ENCODE measurements around the gene WEE1. TPM values are rescaled to one million over a fixed set of nuclear protein-coding genes. Genes with fewer than 3 reads are reported as not detected.

The WEE1 gene
- 10 to 100 TPM; 44.8 to 46.5 TPM for total RNA-seq

DNA sequence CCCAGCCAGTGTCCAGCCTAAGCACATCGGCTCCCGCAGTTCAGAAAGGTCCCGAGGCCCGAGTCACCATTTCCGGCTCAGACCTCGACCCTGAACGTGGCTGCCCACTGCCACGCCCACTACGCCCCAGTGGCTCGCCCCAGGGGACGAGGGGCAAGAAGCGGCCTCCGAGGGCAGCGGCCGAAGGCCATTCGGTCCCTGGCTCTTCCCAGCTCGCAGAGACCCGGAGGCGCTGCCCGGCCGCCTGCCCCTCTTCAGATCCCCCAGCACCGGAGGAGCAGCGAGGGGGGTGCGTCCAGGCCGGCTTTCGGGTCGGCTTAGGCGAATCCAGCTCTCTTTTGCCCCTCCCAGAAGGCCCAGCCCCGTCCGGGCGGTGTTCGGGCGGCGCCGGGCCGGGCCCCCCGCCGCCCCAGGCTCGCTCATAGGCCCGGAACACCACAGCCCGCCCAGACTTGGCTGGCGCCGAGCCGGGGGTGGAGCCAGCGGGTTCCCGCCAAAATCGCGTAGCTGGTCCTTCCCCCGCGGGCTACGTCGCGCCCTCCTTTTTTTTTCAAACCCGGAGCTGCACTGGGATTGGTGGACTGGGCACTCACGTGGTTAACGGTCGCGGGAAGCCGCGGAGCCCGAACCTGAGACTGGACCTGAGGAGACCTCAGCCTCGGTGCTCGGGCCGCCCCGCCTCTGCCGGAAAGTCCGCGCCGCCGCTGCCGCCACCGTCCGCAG is at the start of gene WEE1:
TSS of gene WEE1 (plus strand) at position 619 of the 723 bp plus-strand sequence. CDS start 264 bp downstream, outside the sequence.
- Mint-ChIP-seq H3K4me3 (peak within 1 kb of the TSS; percentile 94), H3K36me3 (ENCODE audit: low read depth) (peaks cover 37% of the 10 kb centered on the region), H3K4me1 (peaks cover 33% of the 10 kb centered on the region), H3K27ac (peak within 1 kb of the TSS; percentile 82), H3K27me3 (peaks cover 3% of the 10 kb centered on the region), H3K9me3 (ENCODE audit: low read depth) (no peaks in the 10 kb centered on the region)
- CTCF ChIA-PET: interaction anchor here (0.9 to 1.8 kb wide), 7 partner anchors 38 to 731 kb away, joined by 3 to 8 read pairs (median 4); no protein-coding TSS in a partner anchor
- intact Hi-C loops (cut with DNase I, micrococcal nuclease): loop anchor here (1.0 to 5.0 kb wide), 17 partner anchors 28 to 891 kb away; partner anchors contain the start of genes AKIP1 (in 1 of the 2), DENND5A (in 1 of the 2), IPO7 (in 1 of the 2) and RPL27A (in 1 of the 2)
- DNase-seq (peak; percentile 99), ATAC-seq (peak; percentile 94)
- POLR2A ChIA-PET: interaction anchor here (0.6 to 1.8 kb wide), 10 partner anchors 9 to 821 kb away, joined by 3 to 21 read pairs (median 4); partner anchors contain the start of genes IPO7 and ZNF143

DNA sequence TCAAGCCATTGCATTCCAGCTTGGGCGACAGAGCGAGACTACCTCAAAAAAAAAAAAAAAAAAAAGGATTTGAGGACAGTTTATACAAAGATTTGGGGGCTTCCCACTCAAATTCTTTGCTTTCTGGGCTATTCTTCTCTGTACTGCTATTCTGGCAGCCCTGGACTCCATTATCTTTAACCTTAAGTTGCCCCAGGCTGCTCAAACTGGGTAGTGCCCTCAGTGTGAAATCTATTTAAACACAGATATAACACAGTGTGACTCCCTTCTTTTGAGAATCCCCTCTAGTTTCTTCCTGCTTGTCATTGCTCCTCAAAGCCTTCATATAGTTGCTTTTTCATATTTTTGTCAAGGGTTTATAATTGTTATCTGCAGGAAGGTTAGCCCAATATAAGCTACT is 49.5 kb upstream of the WEE1 start:
- POLR2A ChIA-PET: no interaction called here
- CTCF ChIA-PET: interaction anchor here (1.5 to 3.4 kb wide), 2 partner anchors 10 to 18 kb away, joined by 5 to 15 read pairs; no protein-coding TSS in a partner anchor
- no peaks in the 10 kb centered on the region for H3K4me1 Mint-ChIP-seq
- DNase-seq: no peak
- no peak overlapping the region for H3K4me3 Mint-ChIP-seq
- H3K36me3 Mint-ChIP-seq (ENCODE audit: low read depth): peaks cover 19% of the 10 kb centered on the region
- H3K27me3 Mint-ChIP-seq: no peaks in the 10 kb centered on the region
- no peaks in the 10 kb centered on the region for H3K9me3 Mint-ChIP-seq (ENCODE audit: low read depth)
- H3K27ac Mint-ChIP-seq: no peak overlapping the region
- intact Hi-C loops (cut with DNase I, micrococcal nuclease): no loop called here
- no peak for ATAC-seq

DNA sequence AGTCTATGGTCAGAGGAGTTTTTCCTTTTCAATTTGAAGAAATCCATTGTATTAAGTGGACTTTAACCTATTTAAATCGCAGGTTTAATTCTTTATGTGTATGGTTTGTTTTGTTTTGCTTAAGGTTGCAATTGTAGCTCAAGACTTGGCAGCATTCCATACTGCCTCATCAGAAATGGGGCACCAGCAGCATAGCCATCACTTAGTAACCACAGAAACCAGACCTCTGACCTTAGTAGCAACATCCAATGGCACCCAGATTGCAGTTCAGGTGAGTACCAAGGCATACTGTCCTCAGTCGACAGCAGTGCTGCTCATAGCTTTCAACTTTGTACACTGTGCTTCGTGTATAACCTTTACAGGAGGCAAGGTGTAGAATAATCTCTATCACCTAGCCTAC is 48.4 kb upstream of the WEE1 start:
- Mint-ChIP-seq H3K9me3 (ENCODE audit: low read depth) (no peaks in the 10 kb centered on the region), H3K4me3 (no peak overlapping the region), H3K4me1 (no peaks in the 10 kb centered on the region), H3K27ac (no peak overlapping the region), H3K27me3 (no peaks in the 10 kb centered on the region), H3K36me3 (ENCODE audit: low read depth) (peaks cover 16% of the 10 kb centered on the region)
- ATAC-seq: no peak
- no peak for DNase-seq
- POLR2A ChIA-PET: no interaction called here
- intact Hi-C loops (cut with DNase I, micrococcal nuclease): no loop called here
- CTCF ChIA-PET: interaction anchor here (1.5 to 3.4 kb wide), 2 partner anchors 9 to 19 kb away, joined by 5 to 15 read pairs; no protein-coding TSS in a partner anchor

DNA sequence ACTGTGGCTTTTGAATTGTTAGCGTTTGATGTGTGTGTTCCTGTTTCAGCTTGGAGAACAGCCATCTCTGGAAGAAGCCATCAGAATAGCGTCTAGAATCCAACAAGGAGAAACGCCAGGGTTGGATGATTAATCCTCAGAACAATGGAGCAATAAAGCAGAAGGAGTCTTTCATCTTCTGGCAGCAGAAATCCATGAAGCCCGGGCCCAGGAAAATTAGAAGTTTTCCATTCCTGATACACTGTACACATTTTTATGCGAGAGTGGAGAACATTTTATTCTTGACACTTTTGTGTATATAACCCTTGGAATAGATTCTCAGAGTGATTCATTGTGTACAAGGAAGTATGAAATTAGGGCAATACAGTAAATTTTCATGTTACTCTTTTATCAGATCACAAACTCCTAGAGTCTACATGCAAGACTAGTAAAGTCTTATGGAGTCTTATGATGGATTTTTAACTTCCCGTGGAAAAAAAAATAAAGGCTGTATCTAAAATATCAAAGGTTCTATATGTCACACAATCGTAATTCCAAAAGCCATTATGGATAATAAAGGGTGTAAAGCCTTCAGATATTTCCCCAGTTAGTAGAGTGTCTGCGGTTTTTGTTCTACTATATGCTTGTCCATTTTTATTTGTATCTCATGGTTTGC is 45.9 kb upstream of the WEE1 start:
- Mint-ChIP-seq H3K4me1 (no peaks in the 10 kb centered on the region), H3K4me3 (no peak overlapping the region), H3K36me3 (ENCODE audit: low read depth) (peaks cover 14% of the 10 kb centered on the region), H3K27me3 (no peaks in the 10 kb centered on the region), H3K27ac (peak overlapping the region; percentile 11), H3K9me3 (ENCODE audit: low read depth) (no peaks in the 10 kb centered on the region)
- POLR2A ChIA-PET: no interaction called here
- no peak for ATAC-seq
- intact Hi-C loops (cut with DNase I, micrococcal nuclease): no loop called here
- no peak for DNase-seq
- CTCF ChIA-PET: no interaction called here

DNA sequence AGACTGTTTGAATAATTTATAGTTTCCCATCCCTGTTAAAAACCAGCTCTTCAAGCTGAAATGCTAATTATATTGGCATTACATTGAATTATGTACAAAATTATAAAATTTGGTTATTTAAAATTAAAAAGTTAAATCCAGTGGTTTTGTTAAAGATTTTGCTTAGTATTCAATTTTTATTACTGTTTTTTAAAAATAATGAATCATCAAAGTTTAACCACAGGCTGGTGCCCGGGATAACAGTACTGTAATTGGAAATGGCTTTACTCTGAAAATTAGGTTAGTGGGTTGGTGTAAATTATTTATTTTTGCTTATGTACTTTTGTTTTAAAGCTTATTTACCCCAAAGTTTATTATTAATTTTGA is 45.4 kb upstream of the WEE1 start:
- intact Hi-C loops (cut with DNase I, micrococcal nuclease): no loop called here
- no peak overlapping the region for H3K27ac Mint-ChIP-seq

DNA sequence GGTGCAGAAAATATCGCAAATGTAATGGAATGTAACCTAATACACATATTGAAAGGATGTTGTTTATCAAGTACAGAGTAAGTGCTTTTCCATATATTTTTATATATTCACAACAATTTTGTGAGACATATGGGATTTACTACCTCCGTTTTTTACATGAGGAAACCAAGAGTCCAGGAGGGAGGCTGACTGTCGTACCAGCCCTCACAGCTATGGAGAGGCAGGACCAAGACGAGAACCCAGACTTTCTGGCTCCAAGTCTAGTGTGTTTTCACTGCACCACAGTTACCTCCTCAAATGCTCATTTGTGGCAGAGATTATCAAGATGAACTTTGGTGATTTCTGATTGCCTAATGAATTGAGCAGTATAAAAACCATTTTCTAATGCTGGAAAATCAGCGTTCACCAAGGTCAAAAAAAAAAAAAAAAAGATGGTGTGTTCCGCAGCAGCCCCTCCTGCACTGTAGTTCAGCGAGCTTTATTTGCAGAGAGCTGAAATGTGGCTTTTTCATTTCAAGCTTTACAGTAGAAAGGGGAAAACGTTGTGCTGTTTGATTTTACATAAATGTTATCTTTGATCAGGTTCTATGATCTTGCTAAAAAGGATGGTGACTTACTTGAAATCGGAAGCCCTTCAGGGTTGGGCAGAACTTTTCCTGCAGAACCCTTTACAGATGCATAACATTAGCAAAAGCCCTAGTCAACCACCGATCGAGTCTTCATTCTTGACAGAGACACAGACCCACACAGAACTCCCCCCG is 44.7 kb upstream of the WEE1 start:
- POLR2A ChIA-PET: no interaction called here
- no peak for ATAC-seq

More for the DNA sequence above, 45.4 kb upstream of the WEE1 start:
- Mint-ChIP-seq H3K9me3 (ENCODE audit: low read depth) (no peaks in the 10 kb centered on the region), H3K4me1 (no peaks in the 10 kb centered on the region), H3K4me3 (no peak overlapping the region), H3K27me3 (no peaks in the 10 kb centered on the region), H3K36me3 (ENCODE audit: low read depth) (peaks cover 11% of the 10 kb centered on the region)
- ChIA-PET POLR2A (no interaction called here), CTCF (no interaction called here)
- ATAC-seq: no peak
- DNase-seq: no peak

DNA sequence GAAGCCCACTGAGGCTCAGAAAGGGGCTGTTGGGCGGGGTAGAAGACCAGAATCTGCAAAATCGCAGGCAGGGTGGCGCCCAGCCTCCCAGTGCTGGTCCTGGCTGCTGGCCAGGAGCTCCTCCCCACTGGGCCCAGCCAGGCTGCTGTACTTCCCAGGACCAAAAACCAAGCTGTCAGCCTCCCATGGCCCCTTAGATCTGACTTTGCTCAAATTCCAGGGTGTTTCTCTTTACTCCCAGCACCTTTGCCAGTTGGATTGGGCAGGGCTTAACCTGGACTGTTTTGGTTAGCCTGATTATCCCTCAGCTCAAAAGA is 44.2 kb upstream of the WEE1 start:
- H3K27ac Mint-ChIP-seq: no peak overlapping the region
- ChIA-PET POLR2A (no interaction called here), CTCF (interaction anchor here (1.1 kb wide), 1 partner anchor 47 kb away, joined by 3 read pairs; no protein-coding TSS in a partner anchor)
- no peaks in the 10 kb centered on the region for H3K4me1 Mint-ChIP-seq
- no peak for DNase-seq
- H3K9me3 Mint-ChIP-seq (ENCODE audit: low read depth): no peaks in the 10 kb centered on the region
- H3K4me3 Mint-ChIP-seq: no peak overlapping the region
- H3K36me3 Mint-ChIP-seq (ENCODE audit: low read depth): peaks cover 10% of the 10 kb centered on the region
- H3K27me3 Mint-ChIP-seq: no peaks in the 10 kb centered on the region
- intact Hi-C loops (cut with DNase I, micrococcal nuclease): no loop called here
- no peak for ATAC-seq

More for the DNA sequence above, 44.7 kb upstream of the WEE1 start:
- Mint-ChIP-seq H3K27me3 (no peaks in the 10 kb centered on the region), H3K4me1 (no peaks in the 10 kb centered on the region), H3K9me3 (ENCODE audit: low read depth) (no peaks in the 10 kb centered on the region), H3K27ac (no peak overlapping the region), H3K36me3 (ENCODE audit: low read depth) (peaks cover 10% of the 10 kb centered on the region), H3K4me3 (no peak overlapping the region)
- no peak for DNase-seq
- CTCF ChIA-PET: no interaction called here
- intact Hi-C loops (cut with DNase I, micrococcal nuclease): no loop called here

DNA sequence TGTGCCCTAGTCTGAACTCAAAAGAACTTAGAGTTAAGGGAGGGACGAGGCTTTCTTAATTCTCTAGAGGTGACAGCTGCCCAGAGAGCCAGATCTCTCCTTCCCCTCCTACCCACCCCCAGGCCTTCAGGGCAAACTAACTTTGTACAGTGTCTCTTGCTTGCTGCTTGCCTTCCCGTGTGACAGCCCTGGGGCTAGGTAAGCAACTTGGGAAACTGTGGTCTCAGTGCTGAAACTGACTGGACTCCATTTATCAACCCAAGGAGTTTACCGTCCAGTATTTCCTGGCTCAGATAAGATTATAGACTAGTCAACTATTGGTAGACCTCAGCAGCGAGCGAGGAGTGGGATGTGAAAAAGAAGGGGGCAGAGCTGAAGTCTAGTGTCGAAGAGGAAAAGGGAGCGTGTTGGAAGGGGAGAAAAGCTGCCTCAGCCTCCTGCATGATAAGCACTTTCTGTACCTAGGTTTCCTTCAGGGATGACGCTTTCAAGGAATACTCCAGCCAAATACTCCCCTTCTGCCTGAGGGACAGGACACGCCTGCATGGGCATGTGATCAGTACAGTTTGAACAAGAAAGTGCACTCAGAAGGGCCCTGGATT is 43.3 kb upstream of the WEE1 start:
- Mint-ChIP-seq H3K27me3 (no peaks in the 10 kb centered on the region), H3K9me3 (ENCODE audit: low read depth) (no peaks in the 10 kb centered on the region), H3K27ac (no peak overlapping the region), H3K36me3 (ENCODE audit: low read depth) (peaks cover 10% of the 10 kb centered on the region), H3K4me3 (no peak overlapping the region), H3K4me1 (no peaks in the 10 kb centered on the region)
- intact Hi-C loops (cut with DNase I, micrococcal nuclease): loop anchor here in 1 of 2 experiments (10.0 kb wide), 1 partner anchor 795 kb away; no protein-coding TSS in a partner anchor
- no peak for ATAC-seq
- no peak for DNase-seq
- ChIA-PET CTCF (interaction anchor here (1.1 to 1.2 kb wide), 2 partner anchors 47 to 83 kb away, joined by 3 read pairs; no protein-coding TSS in a partner anchor), POLR2A (no interaction called here)

DNA sequence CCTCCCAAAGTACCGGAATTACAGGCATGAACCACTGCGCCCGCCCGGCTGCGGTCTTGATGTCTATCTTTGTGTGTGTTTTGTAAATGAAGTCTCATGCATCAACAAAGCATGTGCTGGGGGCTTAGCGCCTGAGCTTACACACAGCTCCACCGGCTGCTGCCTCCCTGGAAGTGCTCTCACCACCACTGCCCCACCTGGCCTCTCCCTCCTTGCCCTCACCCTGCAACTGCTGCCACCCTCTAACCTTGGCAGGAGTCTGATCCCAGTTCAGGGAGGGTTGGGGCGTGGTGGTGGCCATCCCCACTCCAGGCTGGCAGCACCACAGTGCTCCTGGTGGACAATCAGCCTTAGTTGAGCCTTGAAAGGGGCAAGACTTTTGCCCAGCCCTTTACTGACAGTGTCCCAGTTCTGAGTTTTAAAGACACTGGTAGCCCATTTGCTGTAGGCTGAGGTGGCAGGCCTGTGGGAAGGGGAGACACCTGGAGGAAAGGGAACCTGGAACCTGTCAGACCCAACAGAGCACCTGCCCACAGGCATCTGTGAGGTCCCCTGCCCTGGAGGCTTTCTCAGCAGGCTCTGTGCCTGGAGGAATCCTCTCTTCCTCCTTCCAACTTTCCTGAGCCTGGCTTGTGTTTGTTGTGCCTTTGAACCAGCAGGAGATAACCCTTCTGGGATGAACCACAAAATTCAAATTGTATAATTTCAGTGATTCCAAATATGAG is 42.4 kb upstream of the WEE1 start:
- intact Hi-C loops (cut with DNase I, micrococcal nuclease): loop anchor here in 1 of 2 experiments (10.0 kb wide), 1 partner anchor 794 kb away; no protein-coding TSS in a partner anchor
- Mint-ChIP-seq H3K9me3 (ENCODE audit: low read depth) (no peaks in the 10 kb centered on the region), H3K4me1 (no peaks in the 10 kb centered on the region), H3K27me3 (no peaks in the 10 kb centered on the region), H3K27ac (no peak overlapping the region), H3K36me3 (ENCODE audit: low read depth) (peaks cover 10% of the 10 kb centered on the region), H3K4me3 (no peak overlapping the region)
- ChIA-PET CTCF (interaction anchor here (0.6 to 1.2 kb wide), 2 partner anchors 82 to 443 kb away, joined by 3 to 4 read pairs; no protein-coding TSS in a partner anchor), POLR2A (no interaction called here)
- ATAC-seq: no peak
- no peak for DNase-seq

DNA sequence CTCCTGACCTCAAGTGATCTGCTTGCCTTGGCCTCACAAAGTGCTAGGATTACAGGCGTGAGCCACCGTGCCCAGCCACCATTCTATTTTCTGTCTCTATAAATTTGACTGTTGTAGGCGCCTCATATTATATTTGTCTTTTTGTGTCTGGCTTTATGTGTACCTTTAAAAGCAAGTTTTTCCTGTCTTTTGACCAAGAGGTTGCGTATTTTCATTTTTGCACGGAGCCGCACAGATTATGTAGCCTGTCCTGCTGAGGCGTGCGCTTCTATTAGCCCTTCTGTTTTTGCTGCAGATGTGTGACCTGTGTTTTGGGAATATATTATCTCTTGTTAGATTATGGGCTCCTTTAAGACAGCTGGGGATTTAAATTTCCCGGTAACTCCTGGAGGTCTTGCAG is 40.4 kb upstream of the WEE1 start:
- POLR2A ChIA-PET: no interaction called here
- H3K27ac Mint-ChIP-seq: no peak overlapping the region
- intact Hi-C loops (cut with DNase I, micrococcal nuclease): loop anchor here in 1 of 2 experiments (10.0 kb wide), 1 partner anchor 792 kb away; no protein-coding TSS in a partner anchor

More for the DNA sequence above, 40.4 kb upstream of the WEE1 start:
- no peak overlapping the region for H3K4me3 Mint-ChIP-seq
- no peaks in the 10 kb centered on the region for H3K9me3 Mint-ChIP-seq (ENCODE audit: low read depth)
- ATAC-seq (no peak), DNase-seq (no peak)
- CTCF ChIA-PET: interaction anchor here (0.7 to 3.4 kb wide), 9 partner anchors 8 to 747 kb away, joined by 3 to 69 read pairs (median 4); no protein-coding TSS in a partner anchor
- H3K4me1 Mint-ChIP-seq: no peaks in the 10 kb centered on the region
- no peaks in the 10 kb centered on the region for H3K36me3 Mint-ChIP-seq (ENCODE audit: low read depth)
- H3K27me3 Mint-ChIP-seq: no peaks in the 10 kb centered on the region
